Nephron progenitor cell (in vitro differentiated cells): ENCODE results near the gene IKZF1.

ENCODE experiments used
- DNase-seq: peaks from one replicate; pipeline ENCODE4 v3.0.0; 2021
- H3K27ac Mint-ChIP-seq: 2 replicates; pipeline ENCODE4 v1.8.0; 2021; ENCODE audit warnings: mild to moderate bottlenecking, moderate library complexity, mixed read lengths
- H3K27me3 Mint-ChIP-seq: 2 replicates; pipeline ENCODE4 v1.8.0; 2021; ENCODE audit warnings: mild to moderate bottlenecking, low read depth, mixed read lengths; ENCODE audit not compliant: poor library complexity
- H3K36me3 Mint-ChIP-seq: 2 replicates; pipeline ENCODE4 v1.8.0; 2021; ENCODE audit warnings: low read depth, mixed read lengths
- H3K4me1 Mint-ChIP-seq: 2 replicates; pipeline ENCODE4 v1.8.0; 2021; ENCODE audit warnings: mixed read lengths
- H3K4me3 Mint-ChIP-seq: 2 replicates; pipeline ENCODE4 v1.8.0; 2021; ENCODE audit warnings: mild to moderate bottlenecking, moderate library complexity, mixed read lengths
- H3K9me3 Mint-ChIP-seq: 2 replicates; pipeline ENCODE4 v1.8.0; 2021; ENCODE audit warnings: mild to moderate bottlenecking, moderate library complexity, mixed read lengths
- CTCF ChIP-seq: fragments of 200-600 bp; sonication (generic); IDR thresholded peaks from 2 replicates; pipeline ENCODE4 v1.5.0; 2021; ENCODE audit warnings: antibody characterized with exemption

Gene IKZF1

GRCh38 chr7:50351267-50351666, 46.8 kb downstream of the IKZF1 start:
- no peak for DNase-seq
- no peak for TF ChIP-seq CTCF
- H3K9me3 Mint-ChIP-seq: no peaks in the 10 kb centered on the region
- no peak overlapping the region for H3K4me3 Mint-ChIP-seq
- H3K36me3 Mint-ChIP-seq: no peaks in the 10 kb centered on the region
- H3K27ac Mint-ChIP-seq: no peak overlapping the region
- H3K27me3 Mint-ChIP-seq: peaks cover 3% of the 10 kb centered on the region
- no peaks in the 10 kb centered on the region for H3K4me1 Mint-ChIP-seq

- no peaks in the 10 kb centered on the region for H3K4me1 Mint-ChIP-seq
- no peak overlapping the region for H3K27ac Mint-ChIP-seq
- no peaks in the 10 kb centered on the region for H3K36me3 Mint-ChIP-seq
- H3K4me3 Mint-ChIP-seq: no peak overlapping the region
- DNase-seq: no peak
- peaks cover 3% of the 10 kb centered on the region for H3K27me3 Mint-ChIP-seq
- no peaks in the 10 kb centered on the region for H3K9me3 Mint-ChIP-seq
- TF ChIP-seq CTCF: no peak
These were observed 47.8 kb downstream of the IKZF1 start for GRCh38 chr7:50352282-50352681.

- H3K9me3 Mint-ChIP-seq: no peaks in the 10 kb centered on the region
These were observed 48.2 kb downstream of the IKZF1 start for GRCh38 chr7:50352751-50353150.

GRCh38 chr7:50353201-50353600, 48.7 kb downstream of the IKZF1 start:
- TF ChIP-seq CTCF: no peak
- DNase-seq: no peak
- no peaks in the 10 kb centered on the region for H3K4me1 Mint-ChIP-seq
- H3K4me3 Mint-ChIP-seq: no peak overlapping the region
- H3K36me3 Mint-ChIP-seq: no peaks in the 10 kb centered on the region
- no peak overlapping the region for H3K27ac Mint-ChIP-seq
- peaks cover 7% of the 10 kb centered on the region for H3K27me3 Mint-ChIP-seq
- H3K9me3 Mint-ChIP-seq: no peaks in the 10 kb centered on the region

More at GRCh38 chr7:50352751-50353150, 48.2 kb downstream of the IKZF1 start:
- H3K27ac Mint-ChIP-seq: no peak overlapping the region
- no peaks in the 10 kb centered on the region for H3K4me1 Mint-ChIP-seq
- H3K36me3 Mint-ChIP-seq: no peaks in the 10 kb centered on the region
- no peak for TF ChIP-seq CTCF
- peaks cover 7% of the 10 kb centered on the region for H3K27me3 Mint-ChIP-seq
- H3K4me3 Mint-ChIP-seq: no peak overlapping the region
- no peak for DNase-seq

GRCh38 chr7:50353894-50354595, 49.5 kb downstream of the IKZF1 start:
- no peak overlapping the region for H3K4me3 Mint-ChIP-seq
- no peaks in the 10 kb centered on the region for H3K9me3 Mint-ChIP-seq
- H3K27me3 Mint-ChIP-seq: peaks cover 7% of the 10 kb centered on the region
- H3K27ac Mint-ChIP-seq: no peak overlapping the region
- TF ChIP-seq CTCF: no peak
- H3K36me3 Mint-ChIP-seq: no peaks in the 10 kb centered on the region
- no peaks in the 10 kb centered on the region for H3K4me1 Mint-ChIP-seq
- no peak for DNase-seq

- no peak for DNase-seq
- no peak for TF ChIP-seq CTCF
- Mint-ChIP-seq H3K4me1 (peaks cover 8% of the 10 kb centered on the region), H3K27ac (no peak overlapping the region), H3K9me3 (no peaks in the 10 kb centered on the region), H3K36me3 (no peaks in the 10 kb centered on the region), H3K4me3 (no peak overlapping the region), H3K27me3 (peaks cover 7% of the 10 kb centered on the region)
These were observed 51.3 kb downstream of the IKZF1 start for GRCh38 chr7:50355817-50356178.
